NCI-H748 treated with DMSO at 0.1 percent for 48 hours (cell line): ENCODE measurements around the gene SP9.
"Not testable (repeated sequence)": the region's sequence is repeated elsewhere in the genome, so short reads cannot be mapped to it uniquely, and the experiment has no call there.

Source experiments
- DNase-seq: peaks from one replicate; lab custom pipeline; 2025; lab: John Stamatoyannopoulos, UW

Gene SP9

DNA sequence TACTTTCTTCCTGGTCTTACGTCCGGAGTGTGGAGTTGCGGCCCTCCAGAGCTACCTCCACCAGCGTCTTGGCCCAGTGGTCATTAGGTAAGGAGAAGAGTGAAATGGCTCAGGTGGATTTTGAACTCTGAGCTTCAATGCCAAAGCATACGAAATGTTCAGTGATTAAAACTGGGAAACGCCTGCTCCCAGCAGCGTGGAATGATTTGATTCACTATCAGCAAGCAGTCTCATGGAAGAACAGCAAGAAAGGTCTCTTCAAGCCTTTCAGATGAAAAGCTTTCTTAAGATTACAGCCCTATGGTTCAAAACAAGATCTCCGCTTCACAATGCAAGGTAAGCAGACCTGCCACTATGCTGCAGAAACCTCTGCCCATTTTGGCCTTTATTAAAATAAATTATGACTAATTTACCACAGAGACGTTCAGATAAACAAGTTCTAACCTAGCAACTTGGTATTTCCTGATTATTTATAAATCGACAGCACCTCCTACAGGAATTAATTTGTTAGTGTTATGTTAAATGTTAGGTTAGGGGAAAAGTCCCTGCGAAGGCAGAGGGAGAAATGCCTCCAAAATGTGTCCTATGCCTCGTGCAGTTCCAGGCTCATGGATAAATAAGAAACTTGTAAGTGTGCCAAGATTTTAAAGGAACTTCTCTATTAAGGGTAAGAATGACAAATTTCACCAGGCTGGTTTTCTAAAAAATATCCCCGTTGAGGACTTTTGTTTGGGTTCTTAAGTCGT, 10.1 kb downstream of the SP9 start:
- peak; percentile 26 for DNase-seq

DNA sequence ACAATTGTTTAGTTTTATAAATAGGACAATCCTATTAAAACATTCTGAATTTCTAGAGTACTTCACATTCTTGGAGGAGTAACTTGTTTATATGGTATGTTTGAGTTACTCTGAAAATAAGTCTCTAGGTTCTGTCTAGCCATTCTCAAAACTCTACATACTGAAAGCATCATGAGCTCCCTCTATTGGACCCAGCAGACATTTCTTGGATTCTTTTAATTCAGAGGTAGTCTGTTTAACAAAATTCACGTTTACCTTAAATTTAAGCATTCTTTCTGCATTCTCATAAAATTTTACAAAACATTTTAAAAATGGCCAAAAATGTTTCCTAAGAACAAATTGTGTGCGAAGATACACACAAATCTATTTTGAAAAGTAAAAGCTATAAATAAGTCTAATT, 15.3 kb downstream of the SP9 start:
- no peak for DNase-seq

DNA sequence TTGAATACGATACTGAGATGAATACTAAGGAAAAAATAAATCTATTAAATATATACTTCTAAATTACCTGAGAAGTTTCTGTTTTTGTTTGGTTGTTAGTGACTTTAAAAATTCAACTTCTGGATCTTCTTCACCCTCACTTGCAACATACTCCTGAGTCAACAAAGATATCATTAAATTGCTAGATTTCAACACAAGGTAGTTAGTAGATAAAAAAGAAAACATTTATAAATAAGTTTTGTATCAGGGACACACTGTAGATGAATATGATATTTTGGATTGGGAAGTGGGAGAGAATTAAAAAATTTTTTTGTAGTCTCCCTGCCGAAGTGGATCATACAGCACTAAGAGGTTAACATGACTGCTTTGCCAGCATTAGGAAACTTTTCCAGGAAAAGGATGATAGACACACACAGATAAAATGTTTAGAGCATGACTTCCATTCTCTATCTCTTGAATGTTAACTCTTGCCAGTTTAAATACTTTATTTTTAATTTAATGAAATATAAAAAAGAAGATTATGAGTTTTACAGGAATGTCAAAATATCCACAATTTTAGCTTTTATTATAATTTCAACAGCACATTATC, 15.9 kb downstream of the SP9 start:
- no peak for DNase-seq

DNA sequence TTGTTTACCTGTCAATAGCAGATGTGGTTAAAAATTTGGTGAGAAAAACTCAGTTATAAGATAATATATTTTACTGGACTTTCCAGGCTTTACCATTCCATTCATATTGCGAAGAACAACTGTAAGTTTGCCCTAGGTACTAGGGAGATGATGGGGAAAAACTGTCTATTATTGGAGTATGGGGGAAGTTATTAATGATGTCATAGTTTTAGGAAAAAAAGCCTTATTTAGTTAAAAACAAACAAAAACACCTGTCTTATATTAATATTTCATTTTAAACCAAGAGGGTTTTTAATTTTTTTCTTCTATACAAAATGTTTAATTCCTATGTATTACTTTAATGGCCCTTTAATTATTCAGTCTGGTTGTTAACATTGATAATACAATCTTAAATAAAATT, 18.2 kb downstream of the SP9 start:
- no peak for DNase-seq

DNA sequence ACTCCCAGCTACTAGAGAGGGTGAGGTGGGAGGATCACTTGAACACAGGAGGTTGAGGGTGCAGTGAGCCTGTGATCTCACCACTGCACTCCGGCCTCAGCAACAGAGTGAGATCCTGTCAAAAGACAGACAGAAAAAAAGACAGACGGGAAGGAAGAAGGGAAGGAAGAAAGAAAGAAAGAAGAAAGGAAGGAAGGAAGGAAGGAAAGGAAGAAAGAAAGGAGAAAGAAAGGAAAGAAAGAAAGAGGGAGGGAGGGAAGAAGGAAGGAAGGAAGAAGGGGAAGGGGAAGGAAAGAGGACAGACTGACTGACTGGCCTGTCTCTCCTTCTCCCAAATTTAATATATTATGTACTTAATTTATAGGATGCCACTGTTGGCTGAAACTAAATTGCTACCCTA, 21.6 kb downstream of the SP9 start:
- DNase-seq = no peak

DNA sequence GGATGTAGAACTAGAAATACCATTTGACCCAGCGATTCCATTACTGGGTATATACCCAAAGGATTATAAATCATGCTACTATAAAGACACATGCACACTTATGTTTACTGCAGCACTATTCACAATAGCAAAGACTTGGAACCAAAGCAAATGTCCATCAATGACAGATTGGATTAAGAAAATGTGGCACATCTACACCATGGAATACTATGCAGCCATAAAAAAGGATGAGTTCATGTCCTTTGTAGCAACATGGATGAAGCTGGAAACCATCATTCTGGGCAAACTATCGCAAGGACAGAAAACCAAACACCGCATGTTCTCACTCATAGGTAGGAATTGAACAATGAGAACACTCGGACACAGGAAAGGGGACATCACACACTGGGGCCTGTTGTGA, 24.9 kb downstream of the SP9 start:
- DNase-seq = not testable (repeated sequence)

DNA sequence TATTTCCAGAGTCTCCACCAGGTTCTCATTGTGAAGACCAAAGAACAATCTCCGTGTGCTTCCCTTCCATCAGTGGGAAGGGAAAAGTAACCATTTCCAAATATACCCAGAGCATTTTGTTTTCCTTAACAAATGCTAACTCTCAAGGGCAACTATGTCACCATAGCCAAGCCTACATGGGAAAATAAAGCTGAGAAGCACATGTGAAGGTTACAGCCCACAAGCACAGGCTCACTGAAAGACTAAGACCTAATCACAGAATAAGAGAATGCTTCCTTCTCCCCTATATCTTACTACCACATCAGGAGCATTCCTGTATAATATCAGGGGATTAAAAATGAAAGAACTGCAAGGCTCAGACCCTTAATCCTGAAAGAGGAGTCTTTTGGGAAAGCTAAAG, 28.2 kb downstream of the SP9 start:
- DNase-seq = no peak

DNA sequence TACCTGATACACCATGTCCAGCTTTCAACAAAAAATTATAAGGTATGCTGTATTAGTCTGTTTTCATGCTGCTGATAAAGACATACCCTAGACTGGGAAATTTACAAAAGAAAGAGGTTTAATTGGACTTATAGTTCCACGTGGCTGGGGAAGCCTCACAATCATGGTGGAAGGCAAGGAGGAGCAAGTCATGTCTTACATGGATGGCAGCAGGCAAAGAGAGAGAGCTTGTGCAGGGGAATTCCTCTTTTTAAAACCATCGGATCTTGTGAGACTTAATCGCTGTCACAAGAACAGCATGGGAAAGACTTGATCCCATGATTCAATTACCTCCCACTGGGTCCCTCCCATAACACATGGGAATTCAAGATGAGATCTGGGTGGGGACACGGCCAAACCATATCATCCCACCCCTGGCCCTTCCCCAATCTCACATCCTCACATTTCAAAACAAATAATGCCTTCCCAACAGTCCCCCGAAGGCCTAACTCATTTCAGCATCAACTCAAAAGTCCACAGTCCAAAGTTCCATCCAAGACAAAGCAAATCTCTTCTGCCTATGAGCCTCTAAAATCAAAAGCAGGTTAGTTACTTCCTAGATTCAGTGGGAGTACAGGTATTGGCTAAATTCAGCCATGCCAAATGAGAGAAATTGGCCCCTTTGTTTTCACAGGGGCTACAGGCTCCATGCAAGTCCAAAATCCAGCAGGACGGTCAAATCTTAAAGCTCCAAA, 28.9 kb downstream of the SP9 start:
- DNase-seq = not testable (repeated sequence)

DNA sequence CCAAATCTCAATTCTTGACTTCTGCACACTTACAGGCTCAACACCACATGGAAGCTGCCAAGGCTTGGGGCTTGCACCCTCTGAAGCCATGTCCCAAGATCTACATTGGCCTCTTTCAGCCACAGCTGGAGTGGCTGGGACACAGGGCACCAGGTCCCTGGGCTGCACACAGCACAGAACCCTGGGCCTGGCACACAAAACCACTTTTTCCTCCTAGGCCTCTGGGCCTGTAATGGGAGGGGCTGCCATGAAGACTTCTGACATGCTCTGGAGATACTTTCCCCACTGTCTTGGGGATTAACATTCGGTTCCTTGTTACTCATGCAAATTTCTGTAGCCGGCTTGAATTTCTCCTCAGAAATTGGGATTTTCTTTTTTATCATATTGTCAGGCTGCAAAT, 29.9 kb downstream of the SP9 start:
- DNase-seq = no peak

DNA sequence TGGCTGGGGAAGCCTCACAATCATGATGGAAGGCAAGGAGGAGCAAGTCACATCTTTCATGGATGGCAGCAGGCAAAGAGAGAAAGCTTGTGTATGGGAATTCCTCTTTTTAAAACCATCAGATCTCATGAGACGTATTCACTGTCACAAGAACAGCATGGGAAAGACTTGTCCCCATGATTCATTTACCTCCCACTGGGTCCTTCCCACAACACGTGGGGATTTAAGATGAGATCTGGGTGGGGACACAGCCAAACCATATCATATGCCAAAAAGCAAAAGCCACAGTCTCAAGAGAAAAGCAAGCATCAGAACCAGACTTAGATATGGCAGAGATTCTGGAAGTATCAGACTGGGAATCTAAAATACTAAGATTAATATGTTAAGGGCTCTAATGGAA, 30.8 kb downstream of the SP9 start:
- no peak for DNase-seq

DNA sequence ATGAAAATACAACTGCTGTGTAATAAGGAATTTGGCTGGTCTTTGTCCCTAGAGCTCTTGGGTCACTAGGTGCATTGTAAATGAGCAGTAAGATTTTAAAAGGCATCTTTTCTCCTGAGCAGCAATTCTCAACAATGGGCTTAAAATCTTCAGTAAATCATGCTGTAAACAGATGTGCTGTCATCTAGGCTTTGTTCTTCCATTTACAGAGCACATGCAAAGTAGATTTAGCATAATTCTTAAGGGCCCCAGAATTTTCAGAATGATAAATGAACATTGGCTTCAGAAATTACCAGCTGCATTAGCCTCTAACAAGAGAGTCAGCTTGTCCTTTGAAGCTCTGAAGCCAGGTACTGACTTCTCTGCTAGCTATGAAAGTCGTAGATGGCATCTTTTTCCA, 33.9 kb downstream of the SP9 start:
- no peak for DNase-seq

DNA sequence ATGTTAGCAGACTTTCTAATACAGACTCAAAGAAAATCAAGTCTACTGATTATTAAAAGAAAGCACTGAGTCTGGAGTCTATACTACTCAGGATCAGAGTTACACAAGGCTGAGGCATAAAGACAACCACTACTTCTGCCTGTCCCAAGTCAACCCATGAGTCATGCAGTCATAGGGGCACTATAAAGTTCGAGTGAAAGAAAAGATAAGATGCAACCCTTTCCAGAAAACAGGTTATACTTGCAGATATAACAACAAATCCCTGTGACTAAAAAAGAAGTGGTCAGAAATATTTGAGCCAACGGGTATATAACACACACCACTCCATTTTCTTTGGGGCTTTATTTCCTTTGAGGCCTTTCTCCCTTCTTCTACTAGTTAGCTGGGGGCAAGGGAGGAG, 42.2 kb downstream of the SP9 start:
- DNase-seq = no peak

DNA sequence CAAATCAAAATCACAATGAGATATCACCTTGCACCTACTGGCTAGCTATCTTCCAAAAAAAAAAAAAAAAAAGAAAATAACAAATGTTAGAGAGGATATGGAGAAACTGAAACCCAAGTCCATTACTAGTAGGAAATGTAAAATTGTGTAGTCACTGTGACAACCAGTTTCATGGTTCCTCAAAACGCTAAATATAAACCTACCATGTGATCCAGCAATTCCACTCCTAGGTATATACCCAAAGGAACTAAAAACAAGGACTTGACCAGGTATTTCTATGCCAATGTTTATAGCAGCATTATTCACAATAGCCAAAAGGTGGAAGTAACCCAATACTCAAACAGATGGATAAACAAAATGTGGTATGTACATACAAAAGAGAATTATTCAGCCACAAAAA, 49.0 kb downstream of the SP9 start:
- DNase-seq = no peak

DNA sequence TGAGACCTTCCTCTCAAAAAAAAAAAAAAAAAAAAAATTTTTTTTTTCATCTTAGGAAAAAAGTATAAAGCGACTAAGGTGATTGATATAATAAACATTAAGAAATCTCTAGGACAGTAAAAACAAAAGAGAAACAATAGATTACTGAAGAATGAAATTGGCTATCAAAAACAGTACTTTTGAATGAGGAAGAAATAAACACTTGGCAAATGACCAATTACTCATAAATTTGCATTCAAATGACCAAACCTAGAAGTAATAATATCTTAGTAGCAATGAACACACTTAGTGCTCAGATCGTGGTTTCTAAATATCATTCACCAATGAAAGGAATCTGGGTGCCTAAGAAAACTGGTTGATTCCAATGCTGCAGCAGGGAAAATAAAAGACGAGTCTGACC, 50.4 kb downstream of the SP9 start:
- no peak for DNase-seq
